Right kidney (tissue), 1 donor: Measurements from ENCODE around the gene TRIM69.
"Not testable (repeated sequence)": the region's sequence is repeated elsewhere in the genome, so short reads cannot be mapped to it uniquely, and the experiment has no call there.

ENCODE experiments used
- DNase-seq: peaks from one replicate; pipeline ENCODE4 v3.0.0-alpha.2; 2016

Gene TRIM69

GRCh38 chr15:44738340-44738984, 2.1 kb downstream of the TRIM69 start:
- DNase-seq, result no peak

- DNase-seq, result not testable (repeated sequence)
Measured at GRCh38 chr15:44739222-44739847, 3.0 kb downstream of the TRIM69 start.

GRCh38 chr15:44743454-44743853, 7.1 kb downstream of the TRIM69 start:
- not testable (repeated sequence) for DNase-seq

- no peak for DNase-seq
Measured at GRCh38 chr15:44753345-44753744, 17.0 kb downstream of the TRIM69 start.

GRCh38 chr15:44763187-44763586, 26.9 kb downstream of the TRIM69 start:
- DNase-seq, result no peak

- no peak for DNase-seq
Measured at GRCh38 chr15:44763848-44764247, 27.5 kb downstream of the TRIM69 start.

- no peak for DNase-seq
Measured at GRCh38 chr15:44765036-44765435, 28.7 kb downstream of the TRIM69 start.

GRCh38 chr15:44769521-44769920, 33.2 kb downstream of the TRIM69 start:
- DNase-seq, result peak; percentile 8

- DNase-seq, result not testable (repeated sequence)
Measured at GRCh38 chr15:44770715-44771114, 34.4 kb downstream of the TRIM69 start.

GRCh38 chr15:44775953-44776352, 39.6 kb downstream of the TRIM69 start:
- DNase-seq, result no peak

- DNase-seq, result no peak
Measured at GRCh38 chr15:44779761-44780160, 43.4 kb downstream of the TRIM69 start.

GRCh38 chr15:44780608-44781007, 44.3 kb downstream of the TRIM69 start:
- no peak for DNase-seq

GRCh38 chr15:44781128-44781810, 44.9 kb downstream of the TRIM69 start:
- no peak for DNase-seq

GRCh38 chr15:44782516-44782915, 46.2 kb downstream of the TRIM69 start:
- DNase-seq, result no peak

- DNase-seq, result not testable (repeated sequence)
Measured at GRCh38 chr15:44784918-44785274, 48.6 kb downstream of the TRIM69 start.

GRCh38 chr15:44788748-44789147, 52.4 kb downstream of the TRIM69 start:
- DNase-seq, result no peak

- no peak for DNase-seq
Measured at GRCh38 chr15:44790215-44790614, 53.9 kb downstream of the TRIM69 start.

GRCh38 chr15:44790656-44791055, 54.3 kb downstream of the TRIM69 start:
- DNase-seq, result no peak

GRCh38 chr15:44792715-44793114, 56.4 kb downstream of the TRIM69 start:
- DNase-seq, result no peak

GRCh38 chr15:44794072-44794471, 57.7 kb downstream of the TRIM69 start:
- no peak for DNase-seq

- no peak for DNase-seq
Measured at GRCh38 chr15:44796508-44796907, 60.2 kb downstream of the TRIM69 start.

- no peak for DNase-seq
Measured at GRCh38 chr15:44798826-44799225, 62.5 kb downstream of the TRIM69 start.

- DNase-seq, result no peak
Measured at GRCh38 chr15:44801364-44801763, 65.0 kb downstream of the TRIM69 start.

GRCh38 chr15:44801797-44802196, 65.5 kb downstream of the TRIM69 start:
- DNase-seq, result no peak
